Measurements from ENCODE around the gene ARHGEF2. TPM values are rescaled to one million over a fixed set of nuclear protein-coding genes. Genes with fewer than 3 reads are reported as not detected.
"Not testable (repeated sequence)": the region's sequence is repeated elsewhere in the genome, so short reads cannot be mapped to it uniquely, and the experiment has no call there.

Gene ARHGEF2
- total RNA-seq, 1 donor from 2014 or later, result 80.6 TPM

DNA sequence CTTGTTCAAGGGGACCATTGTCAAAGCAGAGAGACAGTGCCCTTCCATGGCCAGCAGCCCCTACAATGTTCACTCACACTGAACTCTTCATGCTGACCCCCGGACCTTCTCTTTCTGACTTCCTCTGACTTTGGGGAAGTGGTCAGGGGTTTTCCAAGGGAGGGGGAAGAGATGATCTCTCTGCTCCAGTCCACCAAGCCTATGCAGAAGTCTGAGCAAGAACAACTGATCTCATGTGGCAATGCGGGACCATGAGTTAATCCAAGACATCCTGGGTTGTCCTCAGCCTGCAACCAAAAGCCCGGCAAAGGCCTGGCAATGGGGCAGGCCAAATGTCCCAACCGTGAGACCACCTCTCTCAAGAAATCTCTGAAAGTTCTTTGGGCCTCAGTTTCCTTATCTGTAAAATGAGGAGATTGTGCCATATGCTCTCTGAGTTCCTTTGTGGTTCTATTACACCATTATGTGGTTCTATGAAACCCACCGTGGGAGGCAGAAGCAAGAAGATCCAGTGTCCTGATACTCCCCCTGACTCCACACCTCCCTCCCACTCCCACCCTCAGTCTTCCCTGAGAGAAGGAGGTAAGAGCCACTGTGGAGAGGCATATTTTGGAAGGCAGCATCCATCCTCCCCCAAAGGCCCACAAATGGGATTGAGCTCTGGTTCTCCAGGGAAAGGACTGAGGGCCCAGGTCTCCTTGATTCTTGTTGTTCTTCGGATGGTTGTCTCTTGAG, 11.8 kb upstream of the ARHGEF2 start:
- Mint-ChIP-seq H3K9me3 (no peaks in the 10 kb centered on the region), H3K36me3 (no peaks in the 10 kb centered on the region), H3K4me1 (ENCODE audit: unreplicated experiment) (no peaks in the 10 kb centered on the region), H3K27me3 (no peaks in the 10 kb centered on the region), H3K4me3 (no peak overlapping the region), H3K27ac (no peak overlapping the region)
- TF ChIP-seq, protein P1, sequence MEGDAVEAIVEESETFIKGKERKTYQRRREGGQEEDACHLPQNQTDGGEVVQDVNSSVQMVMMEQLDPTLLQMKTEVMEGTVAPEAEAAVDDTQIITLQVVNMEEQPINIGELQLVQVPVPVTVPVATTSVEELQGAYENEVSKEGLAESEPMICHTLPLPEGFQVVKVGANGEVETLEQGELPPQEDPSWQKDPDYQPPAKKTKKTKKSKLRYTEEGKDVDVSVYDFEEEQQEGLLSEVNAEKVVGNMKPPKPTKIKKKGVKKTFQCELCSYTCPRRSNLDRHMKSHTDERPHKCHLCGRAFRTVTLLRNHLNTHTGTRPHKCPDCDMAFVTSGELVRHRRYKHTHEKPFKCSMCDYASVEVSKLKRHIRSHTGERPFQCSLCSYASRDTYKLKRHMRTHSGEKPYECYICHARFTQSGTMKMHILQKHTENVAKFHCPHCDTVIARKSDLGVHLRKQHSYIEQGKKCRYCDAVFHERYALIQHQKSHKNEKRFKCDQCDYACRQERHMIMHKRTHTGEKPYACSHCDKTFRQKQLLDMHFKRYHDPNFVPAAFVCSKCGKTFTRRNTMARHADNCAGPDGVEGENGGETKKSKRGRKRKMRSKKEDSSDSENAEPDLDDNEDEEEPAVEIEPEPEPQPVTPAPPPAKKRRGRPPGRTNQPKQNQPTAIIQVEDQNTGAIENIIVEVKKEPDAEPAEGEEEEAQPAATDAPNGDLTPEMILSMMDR (conservative IDR thresholded peaks at IDR 0.05), result no peak
- no peak for DNase-seq (ENCODE audit: extremely low spot score, unreplicated experiment)

DNA sequence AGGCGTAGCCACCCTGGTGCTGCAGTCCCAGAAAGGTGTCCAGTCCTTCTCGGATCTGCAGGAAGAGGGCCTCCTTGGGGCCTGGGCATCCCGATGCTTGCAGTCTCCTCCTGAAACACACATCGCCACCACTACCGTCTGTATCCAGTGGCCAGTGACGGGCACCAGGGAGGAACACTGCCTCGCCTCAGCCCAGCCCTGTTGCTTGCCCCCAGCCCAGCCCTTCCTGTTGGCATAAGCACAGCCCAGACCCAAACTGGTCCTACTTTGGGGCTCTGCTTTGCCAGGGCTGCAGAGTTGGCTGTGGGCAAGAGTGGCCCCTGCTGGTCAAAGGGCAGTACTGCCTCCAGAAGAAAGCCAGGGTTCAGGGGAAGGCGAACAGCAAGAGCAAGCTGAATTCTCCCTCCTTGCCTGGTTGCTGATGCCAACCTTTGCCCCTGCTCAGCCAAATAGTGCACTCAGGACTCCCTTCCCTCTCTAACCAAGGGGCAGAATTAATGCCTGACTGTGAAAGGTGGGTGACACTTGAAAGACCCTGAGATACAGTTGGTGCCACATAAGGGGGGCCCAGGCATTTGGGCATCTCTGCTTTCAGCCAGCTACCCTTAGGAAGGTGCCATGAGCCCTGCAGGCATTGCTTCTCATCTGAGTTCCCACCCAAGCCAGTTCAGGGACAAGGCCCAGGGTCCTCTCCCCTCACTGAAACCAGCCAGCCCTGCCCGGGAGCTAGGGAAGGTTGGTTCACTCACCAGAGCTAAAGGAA, 11.1 kb upstream of the ARHGEF2 start:
- Mint-ChIP-seq H3K27ac (no peak overlapping the region), H3K4me3 (no peak overlapping the region), H3K36me3 (no peaks in the 10 kb centered on the region), H3K27me3 (no peaks in the 10 kb centered on the region), H3K4me1 (ENCODE audit: unreplicated experiment) (no peaks in the 10 kb centered on the region), H3K9me3 (no peaks in the 10 kb centered on the region)
- TF ChIP-seq, protein P1 (conservative IDR thresholded peaks at IDR 0.05), result peak; percentile 97
- peak; percentile 79 for DNase-seq (ENCODE audit: extremely low spot score, unreplicated experiment)

DNA sequence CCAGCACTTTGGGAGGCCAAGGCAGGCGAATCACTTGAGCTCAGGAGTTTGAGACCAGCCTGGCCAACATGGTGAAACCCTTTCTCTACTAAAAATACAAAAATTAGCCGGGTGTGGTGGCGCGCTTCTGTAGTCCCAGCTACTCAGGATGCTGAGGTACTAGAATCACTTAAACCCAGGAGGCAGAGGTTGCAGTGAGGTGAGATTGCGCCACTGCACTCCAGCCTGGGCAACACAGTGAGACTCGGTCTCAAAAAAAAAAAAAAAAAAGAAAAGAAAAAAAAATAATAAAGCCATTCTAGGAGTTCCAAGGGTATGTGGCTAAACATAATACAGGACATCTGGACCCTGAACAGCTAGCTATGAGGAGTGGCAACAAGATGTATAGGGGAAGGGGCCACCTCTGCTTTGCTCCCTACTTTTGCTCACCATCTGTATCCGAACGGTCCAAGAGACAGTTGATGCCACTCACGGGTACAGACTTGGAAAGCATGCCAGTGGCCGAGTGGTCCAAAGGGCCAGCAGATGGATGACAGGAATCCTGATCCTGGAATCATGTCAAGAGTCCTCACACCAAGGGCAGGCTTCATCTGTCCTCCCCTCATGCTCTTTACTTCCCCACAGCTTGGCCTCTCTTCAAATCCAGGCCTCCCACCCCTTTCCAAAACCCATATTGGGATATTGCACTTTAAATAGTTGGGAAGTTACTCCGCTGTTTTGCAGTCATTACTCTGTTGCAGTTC, 6.7 kb upstream of the ARHGEF2 start:
- H3K27ac Mint-ChIP-seq; H3K4me3 Mint-ChIP-seq; H3K27me3 Mint-ChIP-seq; H3K9me3 Mint-ChIP-seq; DNase-seq (ENCODE audit: extremely low spot score, unreplicated experiment); H3K36me3 Mint-ChIP-seq: not testable (repeated sequence)
- H3K4me1 Mint-ChIP-seq (ENCODE audit: unreplicated experiment), result peaks cover 18% of the 10 kb centered on the region

DNA sequence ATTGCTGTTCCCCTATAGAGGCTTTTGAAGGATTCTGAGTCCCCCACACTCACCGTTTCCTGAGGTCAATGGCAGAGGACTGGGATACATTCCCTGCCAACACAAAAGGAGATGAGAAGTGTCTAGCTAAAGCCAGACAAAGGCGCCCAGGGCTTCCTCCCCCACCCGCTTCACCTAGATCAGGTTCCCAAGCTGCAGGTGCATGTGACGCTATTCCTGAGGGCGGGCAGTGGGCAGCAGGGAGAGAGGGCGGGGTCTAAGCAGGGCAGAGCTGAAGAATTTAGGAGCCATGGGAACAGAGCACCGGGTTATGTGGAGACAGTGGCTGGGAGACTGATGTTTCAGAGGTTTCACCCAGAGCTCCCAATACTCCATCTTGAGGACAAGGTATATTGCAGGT, 6.0 kb upstream of the ARHGEF2 start:
- no peak overlapping the region for H3K4me3 Mint-ChIP-seq
- no peak for DNase-seq (ENCODE audit: extremely low spot score, unreplicated experiment)
- no peaks in the 10 kb centered on the region for H3K27me3 Mint-ChIP-seq
- H3K9me3 Mint-ChIP-seq, result no peaks in the 10 kb centered on the region
- peaks cover 24% of the 10 kb centered on the region for H3K4me1 Mint-ChIP-seq (ENCODE audit: unreplicated experiment)
- H3K27ac Mint-ChIP-seq, result no peak overlapping the region
- TF ChIP-seq, protein P1 (conservative IDR thresholded peaks at IDR 0.05), result no peak
- H3K36me3 Mint-ChIP-seq, result no peaks in the 10 kb centered on the region

DNA sequence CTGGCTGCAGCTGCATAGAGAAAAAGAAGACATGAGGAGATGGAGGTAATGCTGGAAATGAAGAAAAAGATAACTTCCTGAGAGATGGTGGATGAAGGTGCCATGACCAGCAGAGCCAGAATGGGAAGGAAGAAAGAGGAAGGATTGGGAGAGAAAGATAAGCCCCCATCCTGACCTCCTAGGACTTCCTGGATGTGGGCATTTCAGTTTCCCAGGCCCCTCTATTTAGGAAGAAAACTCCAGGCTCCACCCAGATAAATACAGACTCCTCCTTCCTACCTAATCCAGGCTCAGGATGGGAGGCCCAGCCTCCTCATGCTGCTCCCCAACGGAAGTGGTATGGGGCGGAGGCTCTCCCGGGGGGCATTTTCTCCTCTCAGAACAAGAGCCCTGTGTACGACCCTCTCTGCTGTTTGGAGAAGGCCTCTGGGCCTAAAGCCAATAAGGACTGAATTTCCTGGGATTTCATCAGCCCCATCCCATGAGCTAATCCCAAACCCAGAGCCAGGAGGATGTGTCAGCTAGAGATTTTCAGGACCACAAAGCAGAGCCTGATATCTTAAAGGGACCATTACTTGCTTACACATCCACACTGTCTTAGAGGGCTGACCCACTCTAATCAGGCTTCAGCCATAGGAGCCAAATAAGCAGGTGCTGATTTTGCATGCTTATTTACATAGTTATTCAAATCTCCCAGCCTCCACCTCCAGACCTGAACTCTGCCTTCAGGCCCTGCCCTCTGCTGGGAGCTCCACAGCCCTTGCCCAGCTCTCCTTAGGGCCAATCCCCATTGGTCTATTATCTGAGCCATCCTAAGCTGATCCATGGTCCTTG, 5.1 kb upstream of the ARHGEF2 start:
- Mint-ChIP-seq H3K4me1 (ENCODE audit: unreplicated experiment) (peaks cover 26% of the 10 kb centered on the region), H3K36me3 (no peaks in the 10 kb centered on the region), H3K27ac (peak overlapping the region; percentile 13), H3K27me3 (no peaks in the 10 kb centered on the region), H3K4me3 (peak overlapping the region; percentile 39), H3K9me3 (no peaks in the 10 kb centered on the region)
- TF ChIP-seq, protein P1 (conservative IDR thresholded peaks at IDR 0.05), result no peak
- no peak for DNase-seq (ENCODE audit: extremely low spot score, unreplicated experiment)
